Lower leg skin (tissue), 3 donors: ENCODE data around the gene MAPKAPK2.

Source experiments
- POLR2A ChIP-seq, 2 donors: fragments of 450-650 bp; IDR thresholded peaks; one replicate each; pipeline ENCODE4 v1.6.1; 2016 to 2017; ENCODE audit warnings: antibody characterized with exemption in 2 of 2, mild to moderate bottlenecking in 1 of 2, moderate library complexity in 1 of 2
- TF ChIP-seq, protein P1 (sequence below), 3 donors: fragments of 450-650 bp; IDR thresholded peaks; one replicate each; pipeline ENCODE4 v1.5.1; 2016; ENCODE audit warnings: antibody characterized with exemption in 3 of 3, mild to moderate bottlenecking in 3 of 3, moderate library complexity in 2 of 3

DNA sequence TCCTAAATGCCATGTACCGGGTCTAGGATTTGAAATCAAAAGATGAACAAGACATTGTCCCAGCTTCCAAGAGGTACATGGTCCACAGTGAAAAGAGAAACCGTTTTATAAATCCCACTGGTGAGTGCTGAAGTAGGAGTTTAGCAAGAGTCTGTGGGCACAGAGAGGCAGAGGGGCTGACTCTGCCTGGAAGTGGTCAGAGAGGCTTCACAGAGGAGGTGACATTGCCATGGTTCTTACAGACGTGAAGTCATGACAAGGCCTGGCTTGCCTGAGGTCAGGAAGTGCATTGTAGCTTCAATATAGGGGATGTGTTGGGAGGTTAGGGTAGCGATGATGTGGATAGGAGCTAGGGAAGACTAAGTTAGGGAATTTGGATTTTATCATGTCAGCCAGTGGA is 28.4 kb downstream of the MAPKAPK2 start:
- TF ChIP-seq, protein P1, sequence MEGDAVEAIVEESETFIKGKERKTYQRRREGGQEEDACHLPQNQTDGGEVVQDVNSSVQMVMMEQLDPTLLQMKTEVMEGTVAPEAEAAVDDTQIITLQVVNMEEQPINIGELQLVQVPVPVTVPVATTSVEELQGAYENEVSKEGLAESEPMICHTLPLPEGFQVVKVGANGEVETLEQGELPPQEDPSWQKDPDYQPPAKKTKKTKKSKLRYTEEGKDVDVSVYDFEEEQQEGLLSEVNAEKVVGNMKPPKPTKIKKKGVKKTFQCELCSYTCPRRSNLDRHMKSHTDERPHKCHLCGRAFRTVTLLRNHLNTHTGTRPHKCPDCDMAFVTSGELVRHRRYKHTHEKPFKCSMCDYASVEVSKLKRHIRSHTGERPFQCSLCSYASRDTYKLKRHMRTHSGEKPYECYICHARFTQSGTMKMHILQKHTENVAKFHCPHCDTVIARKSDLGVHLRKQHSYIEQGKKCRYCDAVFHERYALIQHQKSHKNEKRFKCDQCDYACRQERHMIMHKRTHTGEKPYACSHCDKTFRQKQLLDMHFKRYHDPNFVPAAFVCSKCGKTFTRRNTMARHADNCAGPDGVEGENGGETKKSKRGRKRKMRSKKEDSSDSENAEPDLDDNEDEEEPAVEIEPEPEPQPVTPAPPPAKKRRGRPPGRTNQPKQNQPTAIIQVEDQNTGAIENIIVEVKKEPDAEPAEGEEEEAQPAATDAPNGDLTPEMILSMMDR (IDR thresholded peaks at IDR 0.05): no peak
- no peak for TF ChIP-seq POLR2A (IDR thresholded peaks at IDR 0.05)
